Measurements from ENCODE around the gene SRPK2.

DNA sequence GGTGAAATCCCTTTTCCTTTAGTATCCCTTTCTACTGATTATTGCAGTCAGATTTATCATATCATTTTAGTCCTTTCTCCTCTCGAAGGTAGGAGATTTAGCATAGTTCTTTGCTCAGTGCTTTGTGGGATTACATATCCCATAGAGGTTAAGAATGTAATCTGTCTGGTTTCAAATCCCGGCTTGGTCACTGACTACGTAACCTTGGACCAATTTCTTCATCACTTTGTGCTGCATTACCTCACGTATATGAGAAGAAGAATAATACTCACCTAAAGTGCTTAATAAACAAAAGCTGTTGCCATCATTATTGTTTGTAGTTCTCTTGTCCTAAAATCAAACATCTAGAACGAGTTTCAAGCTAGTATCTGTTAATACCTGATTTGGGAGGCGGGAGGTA lies 300.7 kb downstream of the SRPK2 start:
- no peak for TF ChIP-seq POLR2A (IDR thresholded peaks at IDR 0.05)
- TF ChIP-seq, protein P1, sequence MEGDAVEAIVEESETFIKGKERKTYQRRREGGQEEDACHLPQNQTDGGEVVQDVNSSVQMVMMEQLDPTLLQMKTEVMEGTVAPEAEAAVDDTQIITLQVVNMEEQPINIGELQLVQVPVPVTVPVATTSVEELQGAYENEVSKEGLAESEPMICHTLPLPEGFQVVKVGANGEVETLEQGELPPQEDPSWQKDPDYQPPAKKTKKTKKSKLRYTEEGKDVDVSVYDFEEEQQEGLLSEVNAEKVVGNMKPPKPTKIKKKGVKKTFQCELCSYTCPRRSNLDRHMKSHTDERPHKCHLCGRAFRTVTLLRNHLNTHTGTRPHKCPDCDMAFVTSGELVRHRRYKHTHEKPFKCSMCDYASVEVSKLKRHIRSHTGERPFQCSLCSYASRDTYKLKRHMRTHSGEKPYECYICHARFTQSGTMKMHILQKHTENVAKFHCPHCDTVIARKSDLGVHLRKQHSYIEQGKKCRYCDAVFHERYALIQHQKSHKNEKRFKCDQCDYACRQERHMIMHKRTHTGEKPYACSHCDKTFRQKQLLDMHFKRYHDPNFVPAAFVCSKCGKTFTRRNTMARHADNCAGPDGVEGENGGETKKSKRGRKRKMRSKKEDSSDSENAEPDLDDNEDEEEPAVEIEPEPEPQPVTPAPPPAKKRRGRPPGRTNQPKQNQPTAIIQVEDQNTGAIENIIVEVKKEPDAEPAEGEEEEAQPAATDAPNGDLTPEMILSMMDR (IDR thresholded peaks at IDR 0.05) = no peak

Measured in ovary (tissue), 3 donors.